GM10248 (cell line): ENCODE results near the gene SPATA2.

Experiments used
- CTCF ChIA-PET: fragments of 300-600 bp; sonication (Branson Sonifier 250); formaldehyde crosslinking; extraction: SDS; loops from one replicate; lab custom pipeline; 2021; ENCODE audit warnings: antibody characterized with exemption; lab: Yijun Ruan, JAX
- POLR2A ChIA-PET: fragments of 350-650 bp; sonication (Branson Sonifier 250); formaldehyde crosslinking; extraction: SDS; loops from one replicate; lab custom pipeline; 2020; ENCODE audit warnings: antibody characterized with exemption; lab: Yijun Ruan, JAX
- DNase-seq: peaks from one replicate; pipeline ENCODE4 v3.0.0; 2012; ENCODE audit errors: extremely low spot score
- CTCF ChIP-seq: IDR thresholded peaks from 2 replicates; pipeline ENCODE4 v1.5.1; 2012; ENCODE audit warnings: mild to moderate bottlenecking, low read depth; ENCODE audit errors: extremely low read depth, missing control alignments, control extremely low read depth

The SPATA2 gene

DNA sequence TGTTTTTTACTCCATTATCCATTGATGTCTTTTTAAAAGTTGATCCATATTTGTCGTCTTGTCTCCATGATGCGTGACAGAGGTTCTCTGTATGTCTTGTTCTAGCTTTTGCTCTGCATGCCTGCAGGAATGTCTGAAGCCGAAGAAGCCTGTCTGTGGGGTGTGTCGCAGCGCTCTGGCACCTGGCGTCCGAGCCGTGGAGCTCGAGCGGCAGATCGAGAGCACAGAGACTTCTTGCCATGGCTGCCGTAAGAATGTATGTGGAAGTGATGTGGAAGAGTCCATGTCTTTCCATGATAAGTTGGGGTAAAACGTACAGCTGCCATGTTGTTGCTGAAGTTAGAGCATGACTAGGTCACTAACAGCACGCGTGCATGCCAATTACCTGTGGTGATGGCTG lies 26.1 kb upstream of the SPATA2 start:
- CTCF ChIA-PET, result interaction anchor here (1.0 to 1.6 kb wide), 2 partner anchors 31 to 130 kb away, joined by 3 to 5 read pairs; no protein-coding TSS in a partner anchor
- POLR2A ChIA-PET, result interaction anchor here (0.6 kb wide), 1 partner anchor 9 kb away, joined by 3 read pairs; no protein-coding TSS in a partner anchor
- no peak for DNase-seq
- no peak for TF ChIP-seq CTCF

DNA sequence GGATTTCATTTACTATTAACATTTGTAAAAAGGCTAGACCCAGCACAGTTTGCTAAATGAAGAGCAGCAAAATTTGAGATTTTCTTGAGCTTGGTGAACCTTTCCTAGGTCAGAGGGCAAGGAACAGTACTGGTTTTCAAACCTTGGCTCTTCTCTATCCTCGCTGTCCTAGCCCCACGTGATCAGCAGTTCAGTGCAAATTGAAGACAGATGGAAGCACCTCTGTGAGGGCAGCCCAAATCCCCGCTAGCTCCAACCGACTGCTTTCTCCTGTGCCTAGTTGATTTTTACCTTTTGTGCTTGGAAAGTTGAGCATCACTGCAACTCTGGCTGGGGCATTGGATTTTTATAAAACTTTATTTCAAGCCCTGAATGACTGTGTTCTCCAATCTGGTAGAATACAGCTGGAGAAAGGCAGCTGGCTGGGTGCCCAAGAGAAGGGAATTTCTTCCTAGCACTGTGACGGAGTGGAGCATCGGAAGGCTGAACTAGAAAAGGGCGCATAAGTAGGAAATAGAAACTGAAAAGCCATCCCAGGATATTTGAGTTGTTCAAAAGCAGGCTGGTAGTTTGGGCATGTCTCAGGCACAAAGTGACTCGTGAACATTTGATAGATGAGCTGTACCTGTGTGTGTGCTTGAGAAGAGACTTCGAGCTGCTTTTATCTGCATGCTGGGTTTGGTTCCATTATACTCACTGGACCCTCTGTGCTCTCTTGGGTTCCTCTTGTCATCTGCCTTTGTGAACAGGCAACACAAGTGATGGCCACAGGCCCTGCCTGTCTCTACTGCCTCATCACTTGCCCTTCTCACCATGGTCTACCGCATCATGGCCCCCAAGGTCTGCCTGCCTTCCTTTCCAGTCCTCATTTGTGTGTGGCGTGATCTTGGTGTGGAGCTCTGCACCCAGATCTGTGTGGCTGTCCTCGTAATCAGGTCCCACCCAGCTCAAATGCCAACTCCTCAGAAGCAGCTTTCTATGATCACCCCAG lies 23.1 kb upstream of the SPATA2 start:
- TF ChIP-seq CTCF, result no peak
- CTCF ChIA-PET, result interaction anchor here (1.1 to 5.2 kb wide), 9 partner anchors 15 to 397 kb away, joined by 3 to 25 read pairs (median 5); no protein-coding TSS in a partner anchor
- no peak for DNase-seq
- POLR2A ChIA-PET, result interaction anchor here (0.7 kb wide), 1 partner anchor 181 kb away, joined by 3 read pairs; no protein-coding TSS in a partner anchor

DNA sequence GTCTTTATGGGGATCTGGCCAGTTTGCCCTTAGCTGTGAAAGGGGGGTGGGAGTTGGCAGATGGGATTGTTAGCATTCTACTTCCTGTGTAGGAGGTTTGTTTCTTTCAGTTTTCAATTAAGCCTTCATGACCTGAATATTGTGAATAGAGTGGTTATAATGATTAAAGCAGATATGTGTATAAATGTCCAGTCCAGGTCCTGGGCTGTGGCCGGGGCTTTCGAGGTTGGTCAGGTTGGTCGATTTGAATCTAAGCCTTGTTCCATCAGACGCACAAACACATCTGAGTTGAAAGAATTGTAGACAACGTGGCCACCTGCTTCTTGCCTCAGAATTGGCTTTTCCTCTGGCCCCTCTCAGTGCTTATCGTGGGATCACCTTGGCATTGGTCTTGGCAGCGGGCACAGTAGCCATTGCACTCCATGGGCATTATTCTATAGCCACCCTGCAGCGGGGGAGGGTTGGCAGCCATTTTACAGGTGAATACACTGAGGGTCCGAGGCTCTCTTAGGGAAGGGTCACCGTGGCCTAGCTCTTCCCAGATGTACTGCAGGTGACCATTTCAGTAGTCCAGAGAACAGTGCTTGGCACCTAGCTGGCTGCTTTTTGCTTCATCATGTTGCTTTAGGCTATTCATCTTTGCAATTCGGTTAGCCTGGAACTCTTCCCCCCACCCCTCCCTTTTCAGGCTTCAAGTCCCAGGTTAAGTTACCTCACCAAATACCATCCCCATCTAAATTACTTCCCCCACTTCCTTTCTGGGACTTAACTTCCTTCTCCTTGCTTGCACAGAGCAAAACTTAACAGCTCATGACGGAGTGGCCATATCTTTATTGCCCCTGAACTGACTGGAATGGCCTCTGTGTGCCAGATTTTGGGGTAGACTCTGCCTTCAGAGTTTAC lies 21.9 kb upstream of the SPATA2 start:
- no peak for TF ChIP-seq CTCF
- DNase-seq, result peak; percentile 26
- ChIA-PET POLR2A (interaction anchor here (0.6 to 0.7 kb wide), 2 partner anchors 183 to 718 kb away, joined by 3 to 9 read pairs; partner anchors contain the start of gene DDX27), CTCF (interaction anchor here (0.7 to 5.2 kb wide), 14 partner anchors 9 to 395 kb away, joined by 3 to 25 read pairs (median 4); no protein-coding TSS in a partner anchor)

GRCh38 chr20:49936153-49937026 lies 21.1 kb upstream of the SPATA2 start, which contains the start of gene RNF114:
Gene RNF114 (plus strand): TSS chr20:49936397. CDS start chr20:49936413, 16 bp downstream.
- ChIA-PET POLR2A (interaction anchor here (0.5 to 1.1 kb wide), 3 partner anchors 9 to 82 kb away, joined by 3 to 16 read pairs (median 3); partner anchors contain the start of gene SPATA2), CTCF (interaction anchor here (0.7 to 5.2 kb wide), 11 partner anchors 10 to 326 kb away, joined by 3 to 25 read pairs (median 7); no protein-coding TSS in a partner anchor)
- DNase-seq, result peak; percentile 99

More at GRCh38 chr20:49936153-49937026, 21.1 kb upstream of the SPATA2 start, which contains the start of gene RNF114:
- TF ChIP-seq CTCF, result no peak
